SKM-1 (cell line): Measurements from ENCODE around the gene GGT7.

ENCODE experiments used
- DNase-seq: peaks from one replicate; lab custom pipeline; 2025; ENCODE audit not compliant: unreplicated experiment; lab: John Stamatoyannopoulos, UW

The GGT7 gene

GRCh38 chr20:34797012-34797995 is 75.4 kb downstream of the GGT7 start:
- DNase-seq = no peak
